NCI-H446 (cell line): Measurements from ENCODE around the gene EPHB2.
"Not testable (repeated sequence)": the region's sequence is repeated elsewhere in the genome, so short reads cannot be mapped to it uniquely, and the experiment has no call there.

Experiments used
- DNase-seq, 2 experiments: peaks; one replicate each; lab custom pipeline; 2025; lab: John Stamatoyannopoulos, UW

EPHB2 gene

DNA sequence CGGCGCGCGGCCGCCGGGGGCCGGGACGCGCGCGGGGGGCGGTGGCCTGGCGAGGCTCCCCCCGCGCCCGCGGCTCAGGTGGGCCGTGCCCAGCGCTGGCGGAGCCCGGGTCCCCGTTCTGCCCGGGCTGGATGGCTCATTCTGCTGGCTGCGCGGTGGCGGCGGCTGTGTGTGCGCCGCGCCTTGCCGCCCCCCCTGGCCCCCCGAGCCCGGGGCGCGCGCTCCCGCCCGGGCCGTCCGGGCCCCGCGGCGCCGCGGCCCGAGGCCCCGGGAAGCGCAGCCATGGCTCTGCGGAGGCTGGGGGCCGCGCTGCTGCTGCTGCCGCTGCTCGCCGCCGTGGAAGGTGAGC is at the start of gene EPHB2:
TSS of gene EPHB2 (plus strand) at position 139 of the 349 bp plus-strand sequence. CDS start at position 283, 144 bp downstream.
- DNase-seq: peak in 1 of 2 experiments; percentile 78

DNA sequence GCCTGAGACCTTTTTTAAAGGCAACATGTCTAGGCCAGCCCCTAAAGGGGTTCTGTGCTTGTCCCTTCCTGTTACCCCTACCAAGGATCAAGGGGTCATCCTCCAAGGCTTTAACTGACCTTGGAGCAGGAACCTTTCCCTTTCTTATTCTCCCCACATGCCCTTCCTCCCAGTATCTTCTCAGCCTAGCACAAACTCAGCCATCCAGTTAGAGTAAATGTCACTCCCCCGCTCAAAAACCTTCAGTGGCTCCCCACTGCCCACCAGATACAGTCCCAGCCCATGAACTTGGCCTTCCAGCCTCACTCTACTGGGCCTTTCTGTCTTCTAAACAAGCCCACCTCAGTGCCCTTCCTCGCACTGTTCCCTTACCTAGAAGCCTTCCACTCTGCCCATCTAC is 48.8 kb upstream of the EPHB2 start:
- DNase-seq: no peak

DNA sequence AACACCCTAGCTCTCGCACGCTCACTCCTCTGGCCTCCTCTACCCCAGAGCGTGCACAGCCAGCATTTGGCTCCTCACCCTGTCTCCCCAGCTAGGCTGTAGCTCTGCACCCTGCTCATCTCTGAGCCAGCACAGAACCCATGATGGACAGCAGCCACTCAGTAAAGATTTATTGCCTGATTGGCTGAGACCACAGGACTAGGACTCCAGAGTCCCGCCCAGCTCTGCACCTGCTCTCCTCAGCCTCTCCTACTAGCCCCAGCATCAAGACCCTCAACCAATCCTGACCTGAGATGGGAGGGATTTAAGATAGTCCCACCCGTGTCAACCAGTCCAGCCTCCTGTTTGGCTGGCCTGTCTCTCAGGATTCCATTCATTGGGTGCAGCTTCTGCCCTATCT is 48.3 kb upstream of the EPHB2 start:
- DNase-seq: peak; percentile 8 to 46

DNA sequence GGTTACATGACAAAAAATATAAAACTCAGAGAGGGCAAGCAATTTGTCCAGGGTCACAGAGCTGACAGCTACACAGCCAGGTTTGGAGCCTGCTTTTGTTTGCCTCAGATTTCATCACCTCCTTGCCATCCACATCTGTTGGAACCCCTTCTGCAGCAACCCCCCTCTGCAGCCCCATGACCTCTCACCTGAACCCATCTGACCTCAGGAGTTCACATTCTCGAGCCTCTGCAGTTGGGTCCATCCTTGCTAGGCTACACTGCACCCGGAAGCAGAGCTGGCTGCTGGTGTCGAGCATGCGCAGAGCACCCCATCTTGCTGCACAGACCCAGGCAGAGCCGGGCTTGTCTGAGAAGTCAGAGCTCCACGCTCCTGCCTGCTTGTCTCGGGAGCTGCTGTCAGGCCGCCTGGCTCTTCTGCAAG is 47.6 kb upstream of the EPHB2 start:
- no peak for DNase-seq

DNA sequence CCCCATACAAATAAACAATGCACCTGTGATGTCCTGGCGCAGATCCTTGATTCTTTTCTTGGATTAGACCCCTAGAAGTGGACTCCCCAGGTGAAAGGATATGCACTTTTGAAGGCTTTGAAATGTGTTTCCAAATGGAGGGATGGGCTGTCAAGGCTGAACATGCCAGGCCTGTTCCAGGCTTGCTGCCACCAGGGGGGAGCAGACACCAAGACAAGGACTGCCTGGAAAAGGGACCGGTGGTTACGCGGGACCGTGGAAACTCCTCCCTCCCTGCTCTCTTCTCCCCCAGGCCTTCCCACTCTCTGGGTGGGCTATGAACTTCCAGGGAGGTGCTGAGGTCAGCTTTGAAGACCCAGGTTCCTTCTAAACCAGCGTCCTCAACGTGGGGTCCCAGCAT is 44.9 kb upstream of the EPHB2 start:
- DNase-seq: peak in 1 of 2 experiments; percentile 45

DNA sequence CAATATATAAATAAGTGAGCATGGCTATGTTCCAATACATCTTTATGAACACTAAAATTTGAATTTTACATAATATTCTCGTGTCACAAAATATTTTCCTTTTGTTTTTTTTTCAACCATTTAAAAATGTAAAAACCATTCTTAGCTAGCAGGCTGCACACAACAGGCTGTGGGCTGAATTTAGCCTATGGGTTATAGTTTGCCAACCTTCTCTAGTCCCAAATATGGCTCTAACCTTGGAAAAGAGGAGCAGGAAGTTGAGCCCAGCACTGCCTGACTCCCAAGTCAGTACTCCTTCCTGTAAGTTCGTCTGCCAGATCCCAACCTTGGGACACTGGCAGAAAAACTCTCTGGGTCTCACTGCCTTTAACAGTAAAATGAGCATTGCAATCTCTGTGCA is 44.2 kb upstream of the EPHB2 start:
- no peak for DNase-seq

- DNase-seq: not testable (repeated sequence)
Measured at GRCh38 chr1:22668840-22669239, 41.8 kb upstream of the EPHB2 start.

DNA sequence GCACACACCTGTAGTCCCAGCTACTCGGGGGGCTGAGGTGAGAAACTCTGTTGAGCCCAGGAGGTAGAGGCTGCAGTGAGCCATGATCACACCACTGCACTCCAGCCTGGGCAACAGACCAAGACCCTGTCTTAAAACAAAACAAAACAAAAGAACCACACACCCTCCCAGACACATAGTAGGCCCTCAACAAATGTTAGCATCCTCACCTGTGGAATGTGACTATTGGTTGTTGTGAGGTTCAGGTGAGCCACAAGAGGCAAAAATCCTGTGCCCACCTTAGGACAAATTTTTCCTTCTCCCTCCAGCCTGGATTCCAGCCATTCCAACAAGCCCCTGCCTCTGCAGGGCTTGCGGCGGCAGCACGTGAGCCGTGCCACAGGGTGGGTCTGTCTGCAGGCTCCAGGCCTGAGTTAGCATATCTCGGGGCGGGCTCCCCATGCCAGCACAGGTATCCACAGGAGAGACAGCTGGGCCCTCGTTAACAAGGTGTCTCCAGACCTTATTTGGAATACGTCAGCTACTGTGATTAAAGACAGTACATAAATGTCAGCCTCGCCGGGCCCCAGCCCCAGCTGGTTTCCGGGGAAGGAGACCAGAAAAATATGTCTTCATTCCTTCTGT is 40.2 kb upstream of the EPHB2 start:
- no peak for DNase-seq

DNA sequence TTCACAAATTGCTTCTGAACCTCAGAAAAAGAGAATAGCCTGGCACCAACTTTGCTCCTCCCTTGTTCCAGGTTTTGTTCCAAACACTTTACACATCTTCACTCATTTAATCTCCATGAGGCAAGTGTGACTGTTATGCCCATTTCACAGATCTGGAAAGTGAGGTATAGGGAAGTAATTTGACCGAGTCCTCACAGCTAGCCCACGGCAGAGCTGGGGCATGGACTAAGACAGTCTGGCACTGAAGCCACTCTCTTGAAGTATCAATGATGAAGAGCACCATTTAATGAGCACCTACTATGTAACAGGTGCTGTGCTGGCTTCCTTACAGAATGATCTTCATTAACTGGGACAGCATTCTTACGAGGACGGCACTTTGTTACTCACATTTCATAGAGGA is 38.6 kb upstream of the EPHB2 start:
- no peak for DNase-seq

DNA sequence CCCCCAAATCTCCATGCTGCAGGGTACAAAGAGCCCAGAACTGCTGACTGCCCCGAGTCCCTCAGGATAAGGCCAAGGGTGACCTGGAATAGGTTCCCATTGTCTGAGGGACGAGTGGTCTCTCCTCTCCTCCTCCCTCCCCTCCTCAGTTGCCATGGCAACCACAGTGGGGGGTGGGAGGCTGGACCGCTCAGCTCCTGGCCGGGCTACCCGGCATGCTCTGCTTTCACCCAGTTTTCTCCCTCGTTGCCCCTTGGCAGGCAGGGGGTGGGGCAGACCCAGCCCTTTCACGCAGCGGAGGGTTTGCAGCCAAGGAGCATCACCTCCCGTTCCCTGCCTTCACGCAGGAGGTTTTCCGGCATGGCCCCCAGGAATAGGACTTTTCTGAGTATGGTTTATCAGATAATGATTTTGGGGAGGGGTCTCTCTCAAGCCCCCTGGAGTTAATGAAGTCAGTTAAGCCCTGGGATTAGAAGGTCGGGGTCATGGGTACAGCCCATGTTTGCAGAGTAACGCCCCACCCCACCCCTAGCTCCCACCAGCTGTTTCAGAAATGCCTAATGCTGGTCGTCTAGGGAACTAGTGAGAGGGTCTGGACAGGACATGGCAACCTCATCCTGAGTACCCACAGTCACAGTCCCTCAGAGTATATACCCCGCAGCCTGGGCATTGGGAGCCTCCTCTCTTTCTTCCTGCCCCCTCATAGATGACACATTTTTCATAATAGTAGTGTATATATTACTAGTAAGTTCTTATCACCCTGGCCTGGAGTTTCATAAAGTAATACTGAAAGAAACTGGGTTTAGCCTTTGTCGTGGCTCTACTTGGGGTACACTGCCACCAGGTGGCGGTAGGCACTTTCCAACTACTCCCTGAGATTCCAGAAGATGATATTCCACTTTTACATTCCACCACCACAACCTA is 36.9 kb upstream of the EPHB2 start:
- peak in 1 of 2 experiments; percentile 60 for DNase-seq

DNA sequence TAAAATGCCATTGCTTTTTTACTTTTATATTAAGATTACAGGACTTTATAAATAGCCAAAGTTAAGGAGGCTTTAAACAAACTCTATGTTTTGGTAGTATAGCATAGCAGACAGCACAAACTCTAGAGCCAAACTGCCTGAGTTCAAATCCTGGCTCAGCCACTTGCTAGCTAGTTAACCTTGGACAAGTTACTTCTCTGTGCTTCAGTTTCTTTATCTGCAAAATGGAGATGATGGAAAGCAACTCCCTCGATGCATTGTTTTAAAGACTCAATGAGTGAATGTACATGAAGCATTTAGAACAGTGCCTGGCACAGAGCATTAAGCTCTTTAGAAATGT is 36.3 kb upstream of the EPHB2 start:
- no peak for DNase-seq

DNA sequence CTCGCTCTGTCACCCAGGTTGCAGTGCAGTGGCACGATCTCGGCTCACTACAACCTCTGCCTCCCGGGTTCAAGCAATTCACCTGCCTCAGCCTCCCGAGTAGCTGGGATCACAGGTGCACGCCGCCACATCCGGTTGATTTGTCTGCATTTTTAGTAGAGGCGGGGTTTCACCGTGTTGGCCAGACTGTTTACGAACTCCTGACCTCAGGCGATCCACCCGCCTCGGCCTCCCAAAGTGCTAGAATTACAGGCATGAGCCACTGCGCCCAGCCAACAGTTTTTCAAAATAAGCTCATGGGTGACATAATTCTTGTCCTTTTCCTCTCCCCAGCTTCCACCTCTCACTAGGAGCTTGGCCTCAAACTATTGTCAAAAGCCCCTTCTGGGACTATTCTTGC is 34.5 kb upstream of the EPHB2 start:
- DNase-seq: not testable (repeated sequence)

GRCh38 chr1:22676916-22677583 is 33.6 kb upstream of the EPHB2 start:
- DNase-seq: no peak

DNA sequence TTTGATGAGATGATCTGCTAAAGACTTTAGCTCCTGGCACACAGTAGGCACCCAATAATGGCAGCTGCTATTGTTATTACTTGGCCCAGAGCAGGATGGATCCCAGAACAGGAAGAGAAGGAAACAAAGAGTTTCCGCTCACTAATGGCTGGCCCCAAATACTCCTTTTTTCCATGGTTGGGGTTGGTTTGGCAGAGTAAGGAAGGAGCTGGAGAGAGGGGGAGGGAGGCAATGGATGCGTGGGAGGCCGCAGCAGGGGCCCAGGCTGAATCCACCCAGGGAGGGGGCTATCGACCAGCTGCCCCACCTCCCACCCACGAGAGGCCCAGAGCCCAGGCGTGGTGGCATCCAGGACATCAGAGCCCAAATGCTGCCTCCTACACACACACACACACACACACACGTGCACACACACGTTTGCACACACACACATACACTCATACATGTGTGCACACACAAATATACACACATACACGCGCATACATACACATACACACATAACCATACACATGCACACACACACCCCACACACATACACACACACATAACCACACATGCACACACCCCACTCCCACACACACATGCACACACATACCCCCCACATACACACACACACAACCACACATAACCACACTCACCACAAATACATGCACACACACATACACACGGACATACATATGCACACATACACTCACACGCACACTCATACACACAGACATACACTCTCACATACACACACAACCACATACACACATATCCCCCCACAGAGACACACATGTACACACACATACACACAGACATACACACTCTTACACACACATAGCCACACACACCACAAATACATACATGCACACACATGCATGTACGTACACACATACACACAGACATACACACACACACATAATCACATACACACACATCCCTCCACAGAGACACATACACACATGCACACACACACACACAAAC is 32.4 kb upstream of the EPHB2 start:
- no peak for DNase-seq

- DNase-seq: no peak
Measured at GRCh38 chr1:22680726-22681125, 29.9 kb upstream of the EPHB2 start.

DNA sequence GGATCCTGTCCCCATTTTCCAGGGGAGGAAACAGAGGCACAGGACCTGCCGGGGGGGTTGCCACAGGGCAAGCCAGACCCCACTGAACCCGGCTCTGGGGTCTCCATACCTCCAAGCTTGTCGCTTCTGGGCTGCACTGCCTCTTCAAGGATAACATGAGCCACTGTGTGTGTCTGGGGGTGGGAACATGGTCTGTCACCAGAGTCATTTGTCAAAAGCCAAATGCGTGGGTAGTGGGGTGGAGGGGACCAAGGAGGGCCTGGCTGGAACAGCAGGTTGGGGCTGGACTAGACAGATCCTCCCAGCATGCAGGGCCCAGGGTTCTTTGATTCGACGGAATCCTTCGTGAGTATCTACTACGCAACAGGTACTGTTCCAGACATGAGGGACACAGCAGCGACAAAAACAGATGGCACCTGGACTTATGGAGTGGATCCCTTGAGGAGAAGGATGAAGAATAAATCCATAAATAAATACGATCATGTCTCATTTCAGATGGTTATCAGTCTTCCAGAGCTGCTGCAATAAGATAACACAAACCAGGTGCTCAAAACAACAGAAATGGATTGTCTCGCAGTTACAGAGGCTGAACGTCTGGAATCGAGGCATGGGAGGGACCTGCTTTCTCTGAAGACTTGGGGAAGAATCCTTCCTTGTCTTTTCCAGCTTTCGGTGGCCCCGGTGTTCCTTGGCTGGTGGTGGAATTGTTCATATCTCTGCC is 28.9 kb upstream of the EPHB2 start:
- DNase-seq: no peak

GRCh38 chr1:22683547-22683946 is 27.1 kb upstream of the EPHB2 start:
- no peak for DNase-seq

- DNase-seq: no peak
Measured at GRCh38 chr1:22685591-22686059, 25.0 kb upstream of the EPHB2 start.

GRCh38 chr1:22687191-22687590 is 23.4 kb upstream of the EPHB2 start:
- DNase-seq: no peak

DNA sequence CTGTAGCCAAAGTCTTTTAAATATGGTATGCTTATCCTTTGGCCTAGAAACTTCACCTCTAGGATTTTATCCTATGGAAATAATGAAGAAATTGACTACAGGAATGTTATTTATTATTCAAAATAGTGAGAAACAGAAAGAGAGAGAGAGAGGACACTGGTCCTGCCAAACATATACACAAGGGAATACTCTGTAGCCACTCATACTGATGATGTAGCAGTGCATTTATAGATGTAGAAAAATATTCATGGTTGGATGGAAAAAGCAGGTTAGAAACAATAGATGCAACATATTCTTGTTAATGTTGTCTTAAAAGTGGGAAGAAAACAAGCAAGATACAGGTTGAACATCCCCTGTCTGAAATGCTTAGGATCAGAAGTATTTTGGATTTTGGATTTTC is 22.2 kb upstream of the EPHB2 start:
- DNase-seq: no peak

DNA sequence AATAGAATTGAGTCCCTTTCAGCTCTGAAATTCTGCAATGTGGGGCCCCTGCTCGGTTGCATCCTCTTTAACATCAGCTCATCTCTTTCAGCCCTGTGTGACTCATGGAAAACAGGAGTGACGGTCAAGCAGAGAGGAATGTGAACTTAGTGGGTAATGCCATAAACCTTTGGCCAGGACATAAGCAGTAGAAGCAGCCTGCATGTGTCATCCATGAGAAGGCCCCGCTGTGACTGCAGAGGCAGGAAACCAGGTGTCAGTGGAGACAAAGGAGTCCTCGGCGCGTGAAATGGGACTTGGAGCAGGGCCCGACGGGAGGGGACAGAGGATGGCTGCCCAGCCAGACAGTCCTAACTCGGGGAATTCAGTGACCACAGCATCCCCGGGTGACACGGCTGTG is 21.1 kb upstream of the EPHB2 start:
- DNase-seq: no peak
